HG02763 (cell line): ENCODE results near the gene CRABP2.

Source experiments
- ATAC-seq: cut with Tn5 transposase; IDR thresholded peaks from one replicate; pipeline ENCODE4 v1.9.1; 2021; ENCODE audit warnings: mild to moderate bottlenecking, moderate library complexity; ENCODE audit not compliant: unreplicated experiment

CRABP2 gene

GRCh38 chr1:156692925-156693847 lies 12.2 kb downstream of the CRABP2 start:
- no peak for ATAC-seq

GRCh38 chr1:156692441-156692924 lies 12.9 kb downstream of the CRABP2 start:
- no peak for ATAC-seq

- no peak for ATAC-seq
Measured at GRCh38 chr1:156691665-156692440, 13.5 kb downstream of the CRABP2 start.

- no peak for ATAC-seq
Measured at GRCh38 chr1:156691191-156691590, 14.2 kb downstream of the CRABP2 start.

GRCh38 chr1:156690675-156691036 lies 14.7 kb downstream of the CRABP2 start:
- no peak for ATAC-seq

GRCh38 chr1:156689953-156690674 lies 15.3 kb downstream of the CRABP2 start:
- ATAC-seq = no peak

GRCh38 chr1:156689035-156689952 lies 16.1 kb downstream of the CRABP2 start:
- no peak for ATAC-seq

GRCh38 chr1:156684227-156684782 lies 21.1 kb downstream of the CRABP2 start:
- no peak for ATAC-seq

GRCh38 chr1:156682166-156682890 lies 23.1 kb downstream of the CRABP2 start:
- no peak for ATAC-seq

GRCh38 chr1:156681196-156681960 lies 24.0 kb downstream of the CRABP2 start:
- no peak for ATAC-seq

- ATAC-seq = no peak
Measured at GRCh38 chr1:156680056-156680455, 25.3 kb downstream of the CRABP2 start.

- no peak for ATAC-seq
Measured at GRCh38 chr1:156677616-156678596, 27.5 kb downstream of the CRABP2 start.

- no peak for ATAC-seq
Measured at GRCh38 chr1:156676820-156677615, 28.4 kb downstream of the CRABP2 start, which contains the start of gene NES. NES (minus strand) TSS chr1:156677407; CDS start chr1:156677264, 143 bp downstream.

GRCh38 chr1:156676114-156676819 lies 29.1 kb downstream of the CRABP2 start:
- ATAC-seq = no peak

GRCh38 chr1:156675210-156676113 lies 29.9 kb downstream of the CRABP2 start:
- ATAC-seq = no peak
